ENCODE results near the gene IER5L. TPM values are rescaled to one million over a fixed set of nuclear protein-coding genes. Genes with fewer than 3 reads are reported as not detected.

Gene IER5L
- total RNA-seq, 1 donor from 2014 or later = 16.7 TPM

- no peak overlapping the region for H3K9ac ChIP-seq (ENCODE audit: low read depth in 1 of 3, low read length in 3 of 3)
- no peak overlapping the region for H3K4me3 ChIP-seq (ENCODE audit: low read length in 3 of 3)
- H3K27me3 ChIP-seq (ENCODE audit: control insufficient read depth in 3 of 3, insufficient read depth in 3 of 3, low read length in 3 of 3) = no peaks in the 10 kb centered on the region
- H3K4me1 ChIP-seq (ENCODE audit: control insufficient read depth in 3 of 3, insufficient read depth in 3 of 3, low read length in 3 of 3) = peaks cover 3 to 5% (median 4%) of the 10 kb centered on the region in 3 donors
- H3K27ac ChIP-seq (ENCODE audit: low read depth, low read length) = no peak overlapping the region
- H3K9me3 ChIP-seq (ENCODE audit: control insufficient read depth in 3 of 3, low read length in 3 of 3) = no peaks in the 10 kb centered on the region
- no peaks in the 10 kb centered on the region for H3K36me3 ChIP-seq (ENCODE audit: control insufficient read depth in 3 of 3, insufficient read depth in 3 of 3, low read length in 3 of 3)
Measured at GRCh38 chr9:129206401-129206800, 28.3 kb upstream of the IER5L start.

DNA sequence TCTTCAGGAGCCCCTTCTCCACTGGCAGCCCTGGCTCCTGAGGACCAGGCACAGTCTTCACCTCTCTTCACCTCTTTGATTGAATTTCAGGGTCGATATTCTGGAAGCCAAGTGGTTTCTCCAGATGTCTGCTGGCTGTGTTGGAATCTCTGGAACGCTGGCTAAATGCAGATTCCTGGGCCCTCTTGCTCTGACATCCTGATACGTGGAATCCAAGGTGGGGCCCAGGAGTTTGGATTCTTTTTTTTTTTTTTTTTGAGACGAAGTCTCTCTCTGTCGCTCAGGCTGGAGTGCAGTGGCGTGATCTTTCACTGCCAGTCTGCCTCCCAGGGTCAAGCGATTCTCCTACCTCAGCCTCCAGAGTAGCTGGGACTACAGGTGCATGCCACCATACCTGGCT is 26.8 kb upstream of the IER5L start:
- Histone ChIP-seq H3K9me3 (ENCODE audit: control insufficient read depth in 3 of 3, low read length in 3 of 3) (no peaks in the 10 kb centered on the region), H3K4me1 (ENCODE audit: control insufficient read depth in 3 of 3, insufficient read depth in 3 of 3, low read length in 3 of 3) (peaks cover 3 to 5% (median 4%) of the 10 kb centered on the region in 3 donors), H3K27ac (ENCODE audit: low read depth, low read length) (no peak overlapping the region), H3K9ac (ENCODE audit: low read depth in 1 of 3, low read length in 3 of 3) (no peak overlapping the region), H3K36me3 (ENCODE audit: control insufficient read depth in 3 of 3, insufficient read depth in 3 of 3, low read length in 3 of 3) (no peaks in the 10 kb centered on the region), H3K27me3 (ENCODE audit: control insufficient read depth in 3 of 3, insufficient read depth in 3 of 3, low read length in 3 of 3) (no peaks in the 10 kb centered on the region), H3K4me3 (ENCODE audit: low read length in 3 of 3) (no peak overlapping the region)

DNA sequence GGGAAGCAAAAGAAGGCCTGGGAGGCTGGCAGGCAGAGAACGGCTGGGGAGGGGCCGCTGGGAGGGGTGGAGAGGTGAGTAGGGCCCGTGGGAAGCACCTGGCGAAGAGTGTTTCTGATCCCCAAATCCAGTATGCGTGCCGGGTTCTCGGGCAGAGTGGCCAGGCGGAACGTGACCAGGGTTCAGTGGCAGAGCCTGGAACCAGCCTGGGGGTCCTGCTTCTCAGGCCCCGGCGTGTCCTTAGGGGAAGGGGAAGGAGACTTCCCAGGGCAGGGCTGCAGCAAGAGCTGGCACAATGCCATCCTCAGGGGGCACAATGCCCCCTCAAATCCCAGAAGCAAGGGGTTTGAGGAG is 25.5 kb upstream of the IER5L start:
- Histone ChIP-seq H3K27ac (ENCODE audit: low read depth, low read length) (peak overlapping the region; percentile 92), H3K9ac (ENCODE audit: low read depth in 1 of 3, low read length in 3 of 3) (peak overlapping the region; percentile 83 to 91 (median 86)), H3K4me1 (ENCODE audit: control insufficient read depth in 3 of 3, insufficient read depth in 3 of 3, low read length in 3 of 3) (peaks cover 4 to 7% (median 6%) of the 10 kb centered on the region in 3 donors), H3K9me3 (ENCODE audit: control insufficient read depth in 3 of 3, low read length in 3 of 3) (no peaks in the 10 kb centered on the region), H3K27me3 (ENCODE audit: control insufficient read depth in 3 of 3, insufficient read depth in 3 of 3, low read length in 3 of 3) (peaks cover 0 to under 1% (median 0%) of the 10 kb centered on the region in 3 donors), H3K36me3 (ENCODE audit: control insufficient read depth in 3 of 3, insufficient read depth in 3 of 3, low read length in 3 of 3) (no peaks in the 10 kb centered on the region), H3K4me3 (ENCODE audit: low read length in 3 of 3) (peak overlapping the region; percentile 69 to 73 (median 72))

DNA sequence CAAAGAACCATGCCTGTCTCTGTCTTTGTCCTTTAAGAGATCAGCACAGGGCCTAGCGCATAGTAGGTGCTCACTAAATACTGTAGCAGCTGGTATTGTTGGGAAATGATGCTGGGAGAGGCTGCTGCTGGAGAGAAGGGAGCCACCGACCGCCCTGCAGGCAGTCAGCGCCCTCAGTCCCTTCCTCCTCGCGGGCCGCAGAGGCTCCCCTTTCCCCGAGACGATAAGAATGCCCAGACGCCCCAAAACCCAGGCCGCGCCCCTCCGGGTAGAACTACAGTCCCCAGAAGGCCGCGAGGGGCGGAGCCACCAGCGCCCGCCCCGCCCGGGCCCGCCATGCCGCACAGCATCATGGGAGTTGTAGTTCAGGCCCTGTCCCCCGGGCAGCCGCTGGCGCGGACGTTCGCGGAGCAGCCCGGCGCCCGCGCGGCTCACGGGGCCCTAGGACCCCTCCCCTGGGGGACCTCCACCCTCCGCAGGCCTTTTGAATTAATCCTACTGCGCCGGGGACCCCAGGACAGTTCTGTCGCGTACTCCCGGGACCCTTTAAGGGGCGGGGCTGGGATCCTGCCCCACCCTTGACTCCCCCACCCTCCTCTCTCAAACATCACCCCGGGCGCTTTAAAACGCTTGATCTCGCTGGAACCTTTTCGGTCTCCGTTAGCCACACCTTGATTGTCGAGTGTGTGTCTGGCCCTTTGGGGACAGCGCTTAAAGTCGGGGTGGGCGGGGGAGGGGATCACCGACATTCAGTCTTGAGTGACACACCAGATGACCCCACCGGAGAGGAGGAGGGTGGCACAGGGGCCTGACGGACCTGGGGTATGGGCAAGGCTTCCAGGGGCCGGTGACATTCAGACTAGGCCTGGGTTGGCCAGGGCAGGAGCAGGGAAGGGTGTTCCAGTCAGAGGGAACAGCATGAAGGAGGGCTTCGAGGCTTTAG is 24.8 kb upstream of the IER5L start:
- peak overlapping the region; percentile 69 to 73 (median 72) for H3K4me3 ChIP-seq (ENCODE audit: low read length in 3 of 3)
- no peaks in the 10 kb centered on the region for H3K9me3 ChIP-seq (ENCODE audit: control insufficient read depth in 3 of 3, low read length in 3 of 3)
- H3K27me3 ChIP-seq (ENCODE audit: control insufficient read depth in 3 of 3, insufficient read depth in 3 of 3, low read length in 3 of 3) = peaks cover 0 to 6% (median 0%) of the 10 kb centered on the region in 3 donors
- H3K36me3 ChIP-seq (ENCODE audit: control insufficient read depth in 3 of 3, insufficient read depth in 3 of 3, low read length in 3 of 3) = no peaks in the 10 kb centered on the region
- peak overlapping the region; percentile 92 for H3K27ac ChIP-seq (ENCODE audit: low read depth, low read length)
- H3K4me1 ChIP-seq (ENCODE audit: control insufficient read depth in 3 of 3, insufficient read depth in 3 of 3, low read length in 3 of 3) = peaks cover 9 to 14% (median 12%) of the 10 kb centered on the region in 3 donors
- H3K9ac ChIP-seq (ENCODE audit: low read depth in 1 of 3, low read length in 3 of 3) = peak overlapping the region; percentile 83 to 91 (median 86)

DNA sequence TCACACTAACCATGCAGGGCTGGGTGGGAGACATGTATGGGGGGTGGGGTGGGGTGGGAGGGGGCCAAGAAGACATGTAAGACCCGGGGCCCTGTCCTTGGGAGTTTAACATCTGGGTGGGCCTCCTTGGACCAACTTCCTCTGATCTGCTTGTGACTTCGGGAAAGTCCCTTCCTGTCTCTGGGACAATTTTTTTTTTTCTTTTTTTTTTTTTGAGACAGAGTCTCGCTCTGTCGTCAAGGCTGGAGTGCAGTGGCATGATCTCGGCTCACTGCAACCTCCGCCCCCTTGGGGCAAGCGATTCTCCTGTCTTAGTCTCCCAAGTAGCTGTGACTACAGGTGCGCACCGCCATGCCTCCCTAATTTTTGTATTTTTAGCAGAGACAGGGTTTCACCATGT is 23.8 kb upstream of the IER5L start:
- Histone ChIP-seq H3K27ac (ENCODE audit: low read depth, low read length) (no peak overlapping the region), H3K4me3 (ENCODE audit: low read length in 3 of 3) (no peak overlapping the region), H3K36me3 (ENCODE audit: control insufficient read depth in 3 of 3, insufficient read depth in 3 of 3, low read length in 3 of 3) (no peaks in the 10 kb centered on the region), H3K27me3 (ENCODE audit: control insufficient read depth in 3 of 3, insufficient read depth in 3 of 3, low read length in 3 of 3) (peaks cover 0 to 6% (median 3%) of the 10 kb centered on the region in 3 donors), H3K9me3 (ENCODE audit: control insufficient read depth in 3 of 3, low read length in 3 of 3) (no peaks in the 10 kb centered on the region), H3K4me1 (ENCODE audit: control insufficient read depth in 3 of 3, insufficient read depth in 3 of 3, low read length in 3 of 3) (peaks cover 12 to 17% (median 16%) of the 10 kb centered on the region in 3 donors), H3K9ac (ENCODE audit: low read depth in 1 of 3, low read length in 3 of 3) (no peak overlapping the region)

DNA sequence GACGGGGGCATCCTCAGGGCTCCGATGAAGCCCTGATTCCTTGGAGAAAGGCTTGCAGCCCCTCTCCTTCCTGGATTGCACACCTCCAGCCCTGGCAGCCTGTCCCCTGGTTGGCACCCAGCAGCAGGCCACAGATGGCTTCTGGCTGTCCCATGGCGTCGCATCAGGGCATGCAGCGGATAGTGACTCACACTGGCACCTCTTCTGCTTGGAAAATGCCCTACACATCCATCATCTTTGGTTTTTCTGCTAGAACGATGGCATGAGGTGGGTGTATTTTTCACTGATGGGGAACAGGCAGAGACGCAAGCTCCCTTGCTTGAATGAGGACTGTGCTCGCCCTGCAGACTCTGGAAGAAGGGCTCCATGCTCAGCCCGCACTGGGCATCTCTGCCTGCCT is 23.2 kb upstream of the IER5L start:
- Histone ChIP-seq H3K27ac (ENCODE audit: low read depth, low read length) (no peak overlapping the region), H3K4me3 (ENCODE audit: low read length in 3 of 3) (no peak overlapping the region), H3K9me3 (ENCODE audit: control insufficient read depth in 3 of 3, low read length in 3 of 3) (no peaks in the 10 kb centered on the region), H3K4me1 (ENCODE audit: control insufficient read depth in 3 of 3, insufficient read depth in 3 of 3, low read length in 3 of 3) (peaks cover 12 to 17% (median 16%) of the 10 kb centered on the region in 3 donors), H3K9ac (ENCODE audit: low read depth in 1 of 3, low read length in 3 of 3) (no peak overlapping the region), H3K36me3 (ENCODE audit: control insufficient read depth in 3 of 3, insufficient read depth in 3 of 3, low read length in 3 of 3) (no peaks in the 10 kb centered on the region), H3K27me3 (ENCODE audit: control insufficient read depth in 3 of 3, insufficient read depth in 3 of 3, low read length in 3 of 3) (peaks cover 0 to 6% (median 3%) of the 10 kb centered on the region in 3 donors)

- Histone ChIP-seq H3K36me3 (ENCODE audit: control insufficient read depth in 3 of 3, insufficient read depth in 3 of 3, low read length in 3 of 3) (no peaks in the 10 kb centered on the region), H3K27ac (ENCODE audit: low read depth, low read length) (no peak overlapping the region), H3K4me3 (ENCODE audit: low read length in 3 of 3) (no peak overlapping the region), H3K9ac (ENCODE audit: low read depth in 1 of 3, low read length in 3 of 3) (no peak overlapping the region), H3K27me3 (ENCODE audit: control insufficient read depth in 3 of 3, insufficient read depth in 3 of 3, low read length in 3 of 3) (peaks cover 0 to 9% (median 6%) of the 10 kb centered on the region in 3 donors), H3K9me3 (ENCODE audit: control insufficient read depth in 3 of 3, low read length in 3 of 3) (no peaks in the 10 kb centered on the region), H3K4me1 (ENCODE audit: control insufficient read depth in 3 of 3, insufficient read depth in 3 of 3, low read length in 3 of 3) (peaks cover 12 to 17% (median 16%) of the 10 kb centered on the region in 3 donors)
Measured at GRCh38 chr9:129200255-129200654, 22.2 kb upstream of the IER5L start.

GRCh38 chr9:129199044-129199435 is 21.0 kb upstream of the IER5L start:
- peak overlapping the region; percentile 66 for H3K27ac ChIP-seq (ENCODE audit: low read depth, low read length)
- H3K4me1 ChIP-seq (ENCODE audit: control insufficient read depth in 3 of 3, insufficient read depth in 3 of 3, low read length in 3 of 3) = peaks cover 12 to 17% (median 16%) of the 10 kb centered on the region in 3 donors
- H3K9ac ChIP-seq (ENCODE audit: low read depth in 1 of 3, low read length in 3 of 3) = no peak overlapping the region

GRCh38 chr9:129198319-129199043 is 20.4 kb upstream of the IER5L start:
- H3K27ac ChIP-seq (ENCODE audit: low read depth, low read length) = peak overlapping the region; percentile 66
- H3K36me3 ChIP-seq (ENCODE audit: control insufficient read depth in 3 of 3, insufficient read depth in 3 of 3, low read length in 3 of 3) = no peaks in the 10 kb centered on the region
- no peaks in the 10 kb centered on the region for H3K9me3 ChIP-seq (ENCODE audit: control insufficient read depth in 3 of 3, low read length in 3 of 3)
- peaks cover 10 to 15% (median 13%) of the 10 kb centered on the region in 3 donors for H3K4me1 ChIP-seq (ENCODE audit: control insufficient read depth in 3 of 3, insufficient read depth in 3 of 3, low read length in 3 of 3)
- H3K9ac ChIP-seq (ENCODE audit: low read depth in 1 of 3, low read length in 3 of 3) = peak overlapping the region; percentile 5 to 68 (median 19)
- peaks cover 12 to 18% (median 14%) of the 10 kb centered on the region in 3 donors for H3K27me3 ChIP-seq (ENCODE audit: control insufficient read depth in 3 of 3, insufficient read depth in 3 of 3, low read length in 3 of 3)
- H3K4me3 ChIP-seq (ENCODE audit: low read length in 3 of 3) = peak overlapping the region in 2 of 3 donors; percentile 6 to 18

More at GRCh38 chr9:129199044-129199435, 21.0 kb upstream of the IER5L start:
- H3K27me3 ChIP-seq (ENCODE audit: control insufficient read depth in 3 of 3, insufficient read depth in 3 of 3, low read length in 3 of 3) = peaks cover 7 to 13% (median 9%) of the 10 kb centered on the region in 3 donors
- H3K4me3 ChIP-seq (ENCODE audit: low read length in 3 of 3) = no peak overlapping the region
- H3K36me3 ChIP-seq (ENCODE audit: control insufficient read depth in 3 of 3, insufficient read depth in 3 of 3, low read length in 3 of 3) = no peaks in the 10 kb centered on the region
- H3K9me3 ChIP-seq (ENCODE audit: control insufficient read depth in 3 of 3, low read length in 3 of 3) = no peaks in the 10 kb centered on the region
